Thyroid gland (tissue), 4 donors: ENCODE measurements around the gene C2orf42.

Experiments
- CTCF ChIP-seq, 6 experiments: fragments of 200-600 bp in 3 of 6; fragments of 450-650 bp in 3 of 6; sonication (generic) in 3 of 6; IDR thresholded peaks; one replicate each; pipeline ENCODE4 v1.5.1; 2016 to 2019; ENCODE audit warnings: antibody characterized with exemption in 6 of 6, mild to moderate bottlenecking in 2 of 6, inconsistent platforms in 1 of 6, moderate library complexity in 1 of 6
- POLR2A ChIP-seq, 2 donors: fragments of 450-650 bp; IDR thresholded peaks; one replicate each; pipeline ENCODE4 v1.6.1; 2017; ENCODE audit warnings: antibody characterized with exemption in 2 of 2, mild to moderate bottlenecking in 2 of 2, moderate library complexity in 1 of 2

- no peak for TF ChIP-seq POLR2A (IDR thresholded peaks at IDR 0.05)
- no peak for TF ChIP-seq CTCF (IDR thresholded peaks at IDR 0.05)
These were observed 1.7 kb upstream of the C2orf42 start for GRCh38 chr2:70192516-70192915.
